ENCODE results near the gene PTGDS. TPM values are rescaled to one million over a fixed set of nuclear protein-coding genes. Genes with fewer than 3 reads are reported as not detected.
A peak's percentile ranks its signal among the peaks of the same experiment; 100 is the strongest.
"Not testable (repeated sequence)": the region's sequence is repeated elsewhere in the genome, so short reads cannot be mapped to it uniquely, and the experiment has no call there.

Gene PTGDS
- total RNA-seq, 1 donor from 2014 or later = not detected

DNA sequence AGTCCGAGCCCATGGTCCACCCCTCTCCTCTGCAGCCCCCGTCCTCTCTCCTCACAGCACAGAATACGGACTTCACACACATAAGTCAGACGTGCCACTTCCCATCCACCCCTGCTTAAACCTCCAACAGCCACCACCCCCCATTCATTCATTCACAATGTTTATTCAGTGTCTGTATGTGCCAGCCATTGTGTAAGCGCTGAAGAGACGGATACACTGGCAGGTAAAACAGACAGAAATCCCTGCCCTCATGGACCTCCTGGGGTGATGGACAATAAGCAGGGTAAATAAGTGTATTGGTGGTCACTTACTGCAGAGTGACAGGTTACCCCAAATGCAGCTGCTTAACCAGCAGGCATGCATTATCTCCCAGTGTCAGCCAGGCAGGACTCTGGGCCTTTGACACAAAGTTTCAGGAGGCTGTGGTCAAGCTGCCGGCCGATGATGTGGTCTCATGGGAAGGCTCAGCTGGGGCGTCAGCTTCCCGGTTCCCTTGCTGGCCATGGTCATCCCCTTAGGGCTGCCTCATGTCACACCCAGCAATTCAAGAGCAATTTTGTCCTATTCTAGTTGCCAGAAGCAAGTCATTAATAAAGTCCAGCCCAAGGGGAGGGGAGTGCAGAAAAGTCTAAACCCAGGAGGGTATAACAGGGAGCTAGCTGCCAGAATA, 13.1 kb downstream of the PTGDS start:
- DNase-seq (ENCODE audit: low read depth, low spot score) = no peak

DNA sequence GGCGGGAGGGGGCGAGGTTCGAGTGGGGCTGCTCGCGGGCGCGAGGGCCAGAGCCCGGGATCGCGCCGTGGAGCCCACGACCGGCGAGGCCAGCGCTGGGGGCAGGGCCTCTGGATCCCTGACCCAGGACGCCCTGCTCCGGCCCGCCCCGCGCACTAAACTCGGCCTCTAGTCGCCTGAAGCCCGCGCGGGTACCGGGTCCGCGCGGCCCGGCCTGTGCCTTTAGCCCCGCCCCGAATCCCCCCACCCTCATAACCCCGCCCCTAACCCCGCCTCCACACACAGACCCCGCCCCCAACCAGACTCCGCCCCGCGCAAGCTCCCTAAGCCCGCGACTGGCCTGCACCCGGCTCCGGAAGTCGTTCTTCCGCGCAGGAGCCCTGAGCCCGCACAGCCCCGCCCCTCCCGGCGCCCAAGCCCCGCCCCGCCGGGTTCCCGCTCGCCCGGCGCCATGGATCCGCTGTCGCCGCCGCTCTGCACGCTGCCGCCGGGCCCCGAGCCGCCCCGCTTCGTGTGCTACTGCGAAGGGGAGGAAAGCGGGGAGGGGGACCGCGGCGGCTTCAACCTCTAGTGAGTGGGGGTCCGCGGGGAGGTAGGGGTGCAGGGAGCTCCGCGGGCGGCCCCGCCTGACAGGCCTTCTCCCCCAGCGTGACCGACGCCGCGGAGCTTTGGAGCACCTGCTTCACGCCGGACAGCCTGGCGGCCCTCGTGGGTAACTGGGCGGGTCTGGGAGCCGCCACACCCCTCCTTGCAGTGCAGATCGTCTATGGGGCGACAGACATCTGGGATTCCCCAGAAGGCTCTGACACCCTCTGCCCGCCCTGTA, 14.9 kb downstream of the PTGDS start, which contains the start of gene PAXX:
Gene PAXX, plus strand, starts transcription at position 430 of the 826 bp plus-strand sequence. Its CDS starts 22 bp downstream, at position 452.
- peak; percentile 57 for DNase-seq (ENCODE audit: low read depth, low spot score)

DNA sequence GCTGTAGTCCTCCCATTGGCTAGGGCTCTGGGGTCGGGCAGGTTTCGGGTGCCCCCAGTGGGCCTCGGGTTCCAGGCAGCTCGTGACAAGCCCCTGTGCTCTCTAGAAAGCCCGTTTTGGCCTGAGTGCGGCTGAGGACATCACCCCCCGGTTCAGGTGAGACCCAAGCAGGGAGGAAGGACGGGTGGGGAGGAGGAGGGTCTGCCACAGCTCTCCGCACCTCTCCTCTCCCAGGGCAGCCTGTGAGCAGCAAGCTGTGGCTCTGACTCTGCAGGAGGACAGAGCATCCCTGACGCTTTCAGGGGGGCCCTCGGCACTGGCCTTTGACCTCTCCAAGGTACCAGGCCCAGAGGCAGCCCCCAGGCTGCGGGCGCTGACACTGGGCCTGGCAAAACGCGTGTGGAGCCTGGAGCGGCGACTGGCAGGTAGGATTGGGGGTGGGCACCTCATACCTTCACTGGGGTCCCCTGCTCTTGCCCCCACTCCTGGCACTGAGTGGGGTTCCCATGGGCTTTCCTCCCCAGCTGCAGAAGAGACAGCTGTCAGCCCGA, 15.6 kb downstream of the PTGDS start:
- DNase-seq (ENCODE audit: low read depth, low spot score) = no peak

DNA sequence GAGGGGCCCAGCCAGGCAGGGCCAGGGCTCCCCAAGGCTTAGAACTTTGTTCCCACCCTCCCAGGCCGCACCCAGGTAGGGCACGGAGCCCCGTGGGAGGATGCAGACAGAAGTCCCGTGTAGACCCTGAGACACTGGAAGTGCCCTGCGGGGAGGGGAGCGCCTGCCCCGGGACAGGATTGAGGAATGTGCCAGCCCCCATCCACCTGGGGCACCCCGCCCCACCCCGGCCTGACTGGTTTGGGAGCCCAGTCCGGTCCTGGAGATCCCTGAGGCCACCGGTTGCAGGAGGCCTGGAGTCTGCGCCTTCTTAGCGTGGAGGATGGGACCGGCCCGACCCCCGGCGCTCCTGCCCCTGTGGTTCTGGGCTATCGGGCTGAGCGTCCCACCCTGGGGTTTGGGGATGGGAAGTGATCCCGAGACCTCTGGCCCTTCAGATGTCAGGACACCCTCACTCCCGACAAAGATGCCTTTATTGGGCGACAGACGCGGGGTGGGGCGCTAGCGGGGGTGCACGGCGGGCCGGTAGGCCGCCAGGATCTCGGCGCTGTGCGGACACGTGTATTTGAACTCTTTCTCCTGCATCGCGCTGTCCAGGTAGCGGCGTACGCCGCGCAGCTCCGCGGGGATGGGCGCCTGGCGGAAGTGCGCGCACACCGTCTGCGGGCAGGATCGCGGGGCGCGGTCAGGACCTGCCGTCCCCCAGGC, 17.0 kb downstream of the PTGDS start:
- no peak for DNase-seq (ENCODE audit: low read depth, low spot score)

DNA sequence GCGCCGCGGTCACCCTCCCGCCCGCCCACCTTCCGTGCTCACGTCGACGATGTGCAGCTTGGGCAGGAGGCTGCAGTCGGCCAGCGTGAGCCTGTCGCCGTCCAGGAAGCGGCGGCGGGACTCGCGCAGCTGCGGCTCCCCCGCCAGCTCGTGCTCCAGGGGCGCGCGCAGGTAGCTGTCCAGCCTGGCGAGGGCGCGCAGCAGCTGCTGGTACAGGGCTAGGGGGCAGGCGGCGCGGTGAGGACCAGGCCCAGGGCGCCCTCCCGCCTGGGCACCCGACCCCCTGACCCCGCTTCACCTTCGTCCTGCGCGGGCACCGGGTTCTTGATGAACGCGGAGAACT, 17.6 kb downstream of the PTGDS start:
- no peak for DNase-seq (ENCODE audit: low read depth, low spot score)

DNA sequence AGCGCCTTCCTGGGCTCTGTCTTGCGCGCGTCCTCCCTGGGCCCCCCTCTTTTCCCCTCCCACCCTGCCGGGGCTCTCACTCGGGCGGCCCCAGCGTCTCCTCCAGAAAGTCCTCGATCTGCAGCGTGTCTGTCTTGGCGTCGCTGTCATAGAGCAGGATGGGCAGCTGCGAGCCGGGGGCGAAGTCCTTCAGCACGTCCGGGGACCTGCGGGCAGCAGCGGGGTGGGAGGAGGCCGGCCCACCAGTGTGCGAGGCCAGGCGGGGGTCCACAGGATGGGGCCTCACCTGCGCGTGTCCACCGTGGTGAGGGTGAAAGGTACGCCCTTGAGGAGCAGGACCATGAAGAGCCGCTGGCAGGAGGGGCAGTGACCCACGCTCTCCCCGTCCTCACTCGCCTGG, 18.1 kb downstream of the PTGDS start:
- DNase-seq (ENCODE audit: low read depth, low spot score) = no peak

DNA sequence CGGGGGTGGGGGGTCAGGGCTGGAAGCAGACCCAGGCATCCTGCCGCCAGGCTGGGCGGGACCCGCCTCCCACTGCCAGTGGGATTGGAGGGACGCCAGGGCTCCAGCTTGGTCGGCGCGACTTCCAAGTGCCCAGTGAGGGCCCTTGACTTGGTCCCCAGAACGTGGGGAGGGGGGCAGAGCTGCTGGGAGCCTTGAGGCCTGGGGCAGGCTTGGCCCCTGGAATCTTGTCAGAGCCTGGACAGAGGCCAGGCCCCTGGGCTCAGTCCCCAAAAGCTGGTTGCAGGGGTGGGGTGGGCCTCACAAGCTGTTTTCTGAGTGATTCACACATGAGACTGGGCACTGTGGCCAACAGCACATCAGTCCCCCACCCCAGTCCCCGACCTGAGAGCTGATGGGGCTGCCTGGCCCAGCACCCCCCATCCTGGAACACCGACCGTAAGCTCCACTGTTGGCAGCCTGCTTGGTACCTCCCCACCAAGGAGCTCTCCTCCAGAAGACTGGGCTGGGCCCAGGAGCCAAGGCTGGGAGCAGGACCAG, 18.5 kb downstream of the PTGDS start:
- DNase-seq (ENCODE audit: low read depth, low spot score) = no peak

DNA sequence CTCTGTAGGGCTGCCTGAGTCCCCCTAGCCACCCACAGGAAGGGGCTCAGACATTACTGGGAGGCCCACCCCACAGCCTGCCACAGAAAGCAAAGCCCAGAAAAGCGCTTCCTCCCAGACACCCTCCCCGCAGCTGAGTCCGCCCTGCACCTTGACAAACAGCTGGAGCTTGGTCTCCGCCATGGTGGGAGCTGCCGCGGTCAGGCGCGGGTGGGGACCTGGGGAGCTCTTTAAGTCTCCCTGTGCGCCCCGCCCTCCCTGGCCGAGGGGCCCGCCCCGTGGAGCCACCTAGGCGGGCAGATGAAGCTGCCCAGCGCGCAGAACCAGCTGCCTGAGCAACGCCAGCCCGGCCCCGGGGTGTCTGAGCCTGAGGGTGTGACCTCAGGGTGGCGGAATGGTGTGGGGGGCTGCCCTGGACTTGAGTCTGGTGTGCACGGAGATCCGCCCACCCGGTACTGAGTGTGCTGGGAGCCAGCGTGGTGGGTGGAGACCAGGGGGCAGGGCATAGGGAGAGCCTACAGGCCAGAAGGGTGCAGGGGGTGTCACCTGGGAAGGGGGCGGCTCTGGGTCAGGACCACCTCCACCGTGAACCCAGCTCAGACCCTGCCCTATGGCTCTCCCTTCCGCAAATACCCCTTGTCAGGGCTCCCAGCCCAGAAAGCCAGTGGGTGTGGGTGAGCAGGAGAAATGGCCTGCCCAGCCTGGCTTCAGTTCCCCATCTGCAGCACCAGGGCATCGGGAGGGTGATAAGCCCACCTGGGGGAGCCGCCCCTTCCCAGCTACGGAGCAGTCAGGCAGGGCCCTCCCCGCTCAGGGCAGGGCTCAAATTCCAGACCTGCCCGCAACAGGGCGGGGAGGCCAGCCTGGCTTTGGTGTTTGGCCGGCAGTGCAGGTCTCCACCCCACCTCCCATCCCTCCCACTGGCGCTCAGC, 19.3 kb downstream of the PTGDS start, which contains the start of gene CLIC3:
Gene CLIC3, minus strand, starts transcription at position 208 of the 932 bp plus-strand sequence. Its CDS starts 25 bp downstream, at position 183.
- no peak for DNase-seq (ENCODE audit: low read depth, low spot score)

DNA sequence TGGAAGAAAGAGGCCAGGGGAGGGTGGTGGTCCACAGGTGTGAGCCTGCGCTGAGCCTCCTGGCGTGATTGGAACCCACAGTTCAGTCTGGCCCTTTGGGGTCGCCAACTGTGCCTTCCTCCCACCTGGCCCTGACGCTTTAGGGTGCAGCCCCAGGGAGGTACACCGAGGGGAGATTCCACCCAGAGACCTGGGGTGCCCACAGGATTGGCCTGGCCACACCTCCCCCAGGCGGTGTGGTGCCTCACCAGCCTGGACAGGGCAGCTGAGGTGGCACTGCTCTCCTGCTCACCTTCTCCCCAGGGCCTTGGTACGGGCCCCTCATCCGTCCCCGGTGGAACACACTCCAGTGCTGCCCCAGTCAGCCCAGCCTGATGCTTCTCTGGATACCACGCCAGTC, 20.1 kb downstream of the PTGDS start:
- DNase-seq (ENCODE audit: low read depth, low spot score) = no peak

DNA sequence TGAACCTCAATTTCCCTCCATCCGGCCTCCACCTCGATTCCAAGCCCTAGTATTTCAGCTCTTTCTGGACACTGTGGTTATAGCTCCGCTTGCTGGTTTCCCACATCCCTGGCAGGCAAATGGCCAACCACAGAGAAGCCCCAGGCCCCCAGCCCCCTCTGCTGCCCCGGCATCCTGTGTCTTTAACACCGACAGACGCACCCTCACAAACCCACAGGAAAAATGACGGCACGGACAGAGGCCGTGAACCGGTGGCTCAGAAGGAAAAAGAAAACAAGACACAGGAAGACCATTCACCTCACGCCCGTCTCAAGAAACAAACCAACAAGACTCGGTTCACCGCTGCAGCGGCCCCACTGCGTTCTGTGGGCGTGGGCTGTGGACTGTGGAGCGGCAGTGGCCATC, 20.5 kb downstream of the PTGDS start:
- no peak for DNase-seq (ENCODE audit: low read depth, low spot score)

DNA sequence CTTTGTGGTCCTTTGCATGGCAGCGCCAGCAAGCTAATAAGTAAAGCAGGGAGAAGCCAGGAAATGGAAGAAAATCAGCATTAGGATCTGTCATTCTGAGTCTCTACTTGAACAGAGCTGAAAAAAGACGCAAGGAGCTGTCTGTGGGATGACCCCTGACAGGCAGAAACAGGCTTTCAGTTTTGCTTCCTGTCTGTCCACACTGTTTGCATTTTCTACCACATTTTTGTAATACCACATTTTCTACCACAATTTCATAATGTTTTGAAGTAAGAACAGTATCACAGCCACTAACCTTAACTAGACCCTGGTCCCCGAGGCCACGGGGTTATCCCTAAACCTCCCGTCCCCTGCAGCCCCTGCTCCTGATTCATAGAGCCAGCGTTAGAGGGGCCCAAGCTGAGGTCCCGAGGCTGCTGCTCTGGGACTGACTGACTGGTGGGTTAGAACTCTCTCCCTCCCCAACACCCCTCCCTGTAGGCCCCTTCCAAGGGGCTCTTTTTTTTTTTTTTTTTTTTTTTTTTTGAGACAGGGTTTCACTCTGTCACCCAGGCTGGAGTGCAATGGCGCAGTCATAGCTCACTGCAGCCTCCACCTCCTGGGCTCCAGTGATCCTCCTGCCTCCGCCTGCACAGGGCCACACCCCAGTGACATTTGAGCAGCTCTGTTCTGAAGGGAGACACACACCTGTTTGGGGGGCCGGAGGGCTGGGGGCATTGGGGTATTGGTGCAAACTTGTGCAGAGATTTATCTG, 23.1 kb downstream of the PTGDS start:
- no peak for DNase-seq (ENCODE audit: low read depth, low spot score)

DNA sequence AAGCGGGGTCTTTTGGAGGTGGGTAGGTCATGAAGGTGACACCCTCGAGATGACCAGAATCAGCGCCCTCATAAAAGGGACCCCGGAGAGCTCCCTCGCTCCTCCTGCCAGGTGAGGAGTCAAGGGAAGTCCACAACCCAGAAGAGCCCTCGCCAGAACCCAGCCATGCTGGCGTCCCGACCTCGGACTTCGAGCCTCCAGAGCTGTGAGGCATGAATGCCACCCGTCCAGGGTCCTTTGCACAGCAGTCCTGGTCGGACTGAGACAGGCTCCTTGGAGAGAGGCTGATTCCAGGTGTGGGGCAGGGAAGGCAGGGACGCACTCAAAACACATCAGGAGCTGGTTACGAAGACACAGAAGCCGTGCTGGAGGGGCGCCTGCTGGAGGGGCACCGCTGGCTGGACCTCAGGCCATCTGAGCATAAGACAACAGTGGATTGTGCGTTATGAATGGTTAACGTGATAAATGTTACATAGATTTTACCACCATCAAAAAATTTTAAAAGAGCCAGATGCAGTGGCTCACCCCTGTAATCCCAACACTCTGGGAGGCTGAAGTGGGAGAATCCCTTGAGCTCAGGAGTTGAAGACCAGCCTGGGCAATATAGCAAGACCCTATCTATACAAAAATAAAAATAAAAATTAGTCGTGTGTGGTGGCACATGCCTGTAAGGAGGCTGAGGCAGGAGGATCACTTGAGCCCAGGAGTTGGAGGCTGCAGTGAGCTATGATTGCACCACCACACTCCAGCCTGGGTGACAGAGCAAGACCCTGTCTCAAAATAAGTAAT, 24.7 kb downstream of the PTGDS start:
- DNase-seq (ENCODE audit: low read depth, low spot score) = no peak

DNA sequence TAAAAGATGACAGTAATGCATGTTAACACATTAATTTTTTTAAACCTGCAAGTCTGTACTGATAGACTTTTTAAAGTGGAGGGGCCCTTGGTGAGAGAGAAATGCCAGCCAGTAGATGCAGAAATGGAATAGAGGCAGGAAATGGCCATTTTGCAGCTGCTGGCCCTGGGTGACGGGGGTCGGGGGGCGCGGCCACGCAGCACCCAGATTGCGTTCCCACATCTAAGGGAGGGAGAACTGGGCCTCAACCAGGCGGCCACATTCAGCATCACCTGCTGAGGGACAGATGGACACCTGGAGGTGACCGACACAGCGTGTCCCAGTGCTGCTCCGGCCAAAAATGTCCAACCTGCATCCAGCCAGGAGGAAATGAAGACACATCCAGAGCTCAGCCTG, 25.3 kb downstream of the PTGDS start:
- no peak for DNase-seq (ENCODE audit: low read depth, low spot score)

DNA sequence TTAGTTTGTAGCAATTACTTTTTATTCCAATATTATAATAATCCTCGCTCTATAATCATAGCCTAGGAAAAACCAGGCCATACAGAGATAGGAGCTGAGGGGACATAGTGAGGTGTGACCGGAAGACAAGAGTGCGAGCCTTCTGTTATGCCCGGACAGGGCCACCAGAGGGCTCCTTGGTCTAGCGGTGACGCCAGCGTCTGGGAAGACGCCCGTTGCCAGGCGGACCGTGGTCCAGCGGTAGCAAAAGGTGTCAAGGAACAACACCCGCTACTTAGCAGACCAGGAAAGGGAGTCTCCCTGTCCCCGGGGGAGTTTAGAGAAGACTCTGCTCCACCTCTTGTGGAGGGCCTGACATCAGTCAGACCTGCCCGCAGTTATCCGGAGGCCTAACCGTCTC, 27.0 kb downstream of the PTGDS start:
- DNase-seq (ENCODE audit: low read depth, low spot score) = not testable (repeated sequence)

DNA sequence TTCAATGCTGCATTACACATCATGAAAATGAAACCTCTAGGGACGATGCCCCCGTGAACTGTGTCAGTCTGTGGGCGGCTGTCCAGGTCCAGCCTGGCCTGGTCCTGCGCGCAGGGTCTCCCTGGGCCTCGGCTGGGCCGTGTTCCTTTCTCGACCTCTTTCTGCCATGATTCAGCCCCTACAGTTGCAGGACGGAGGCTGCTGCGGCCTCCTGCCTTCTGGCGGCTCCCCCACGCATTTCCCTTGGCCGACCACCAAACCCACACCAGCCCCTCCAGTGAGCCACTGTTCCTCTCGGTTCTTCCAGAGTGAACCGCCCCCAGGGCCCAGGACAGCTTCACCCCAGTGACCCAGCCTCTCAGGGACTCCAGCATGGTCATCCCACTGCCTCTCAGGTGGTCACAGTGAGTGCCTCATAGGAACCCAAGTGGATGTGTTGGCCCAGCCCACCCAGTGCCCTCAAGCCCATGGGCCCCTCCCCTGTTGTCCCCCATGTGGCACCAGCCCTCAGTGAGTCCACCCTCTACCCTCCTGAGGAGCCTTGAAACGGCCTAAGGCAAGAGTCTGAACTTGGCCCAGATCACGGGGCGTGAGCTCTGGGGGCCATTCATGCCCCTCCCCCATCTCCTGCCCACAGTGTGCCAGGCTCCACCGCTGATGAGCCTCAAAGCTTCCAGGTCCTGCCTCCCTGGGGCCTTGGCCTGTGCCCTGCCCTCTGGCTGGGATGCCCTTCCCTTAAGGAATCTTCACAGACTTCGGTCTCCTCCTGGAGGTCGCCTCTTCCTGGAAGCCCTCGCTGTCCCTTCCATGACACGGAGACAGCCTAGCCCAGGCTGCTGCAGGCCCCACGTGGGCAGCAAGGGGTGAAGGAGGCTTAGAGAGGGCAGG, 29.1 kb downstream of the PTGDS start:
- DNase-seq (ENCODE audit: low read depth, low spot score) = no peak

DNA sequence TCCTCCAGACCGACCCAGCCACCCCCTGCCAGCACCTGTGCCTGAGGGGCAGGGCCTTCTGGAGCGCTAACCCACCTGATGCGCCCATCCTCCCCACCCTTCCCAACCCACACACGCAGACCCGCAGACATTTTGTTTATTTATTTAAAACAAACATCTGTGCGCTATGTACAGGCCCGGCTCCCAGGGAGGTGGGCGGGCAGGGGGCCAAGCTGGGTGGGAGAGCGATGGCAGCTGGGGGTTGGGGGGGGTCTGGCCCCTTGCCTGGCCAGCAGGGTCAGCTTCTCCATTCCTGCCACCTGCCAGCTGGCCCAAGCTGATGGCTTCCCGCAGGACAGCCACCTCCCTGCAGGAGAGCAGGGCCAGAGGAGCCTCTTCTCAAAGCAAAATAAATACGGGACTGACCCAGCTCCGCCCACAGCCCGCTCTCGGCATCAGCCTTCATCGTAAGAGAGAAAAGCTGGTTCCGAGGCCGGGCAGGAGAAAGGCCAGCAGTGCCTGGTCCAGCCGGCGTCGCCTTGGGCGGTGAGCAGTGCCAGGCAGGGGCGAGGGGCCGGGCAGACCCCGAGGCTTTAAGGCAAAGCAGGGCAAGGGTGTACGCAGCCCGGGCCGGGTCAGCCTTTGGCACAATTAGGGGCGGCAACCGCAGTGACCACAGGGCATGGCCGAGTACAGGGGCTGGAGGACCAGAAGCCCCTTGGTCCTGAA, 30.0 kb downstream of the PTGDS start:
- DNase-seq (ENCODE audit: low read depth, low spot score) = no peak

DNA sequence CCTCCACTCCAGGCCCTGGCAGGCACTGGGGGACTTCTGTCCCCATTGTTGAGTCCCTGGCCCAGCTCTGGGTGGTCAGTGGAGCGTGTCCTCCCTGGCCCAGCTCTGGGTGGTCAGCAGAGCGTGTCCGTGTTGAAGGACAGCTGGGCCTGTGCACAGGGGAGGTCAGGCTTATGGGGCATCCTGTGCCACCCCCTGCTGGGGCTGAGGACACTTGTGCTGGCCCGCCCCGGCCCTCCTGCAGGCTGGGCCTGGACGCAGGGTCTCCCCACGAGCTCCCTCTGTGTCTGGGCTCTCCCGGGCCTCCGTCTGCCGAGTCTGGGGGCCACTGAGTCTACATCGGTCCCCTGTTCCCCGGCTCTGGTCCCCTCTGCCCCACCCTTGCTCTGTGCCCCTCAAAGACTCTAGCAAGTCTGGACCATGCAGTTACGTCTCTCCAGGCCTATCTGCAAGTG, 30.5 kb downstream of the PTGDS start:
- DNase-seq (ENCODE audit: low read depth, low spot score) = no peak

Data from pulmonary artery endothelial cell (primary cell).